ENCODE data around the gene LEMD3. TPM values are rescaled to one million over a fixed set of nuclear protein-coding genes. Genes with fewer than 3 reads are reported as not detected.

LEMD3 gene
- total RNA-seq, 2 experiments from 2014 or later = 29.0 to 45.5 TPM

DNA sequence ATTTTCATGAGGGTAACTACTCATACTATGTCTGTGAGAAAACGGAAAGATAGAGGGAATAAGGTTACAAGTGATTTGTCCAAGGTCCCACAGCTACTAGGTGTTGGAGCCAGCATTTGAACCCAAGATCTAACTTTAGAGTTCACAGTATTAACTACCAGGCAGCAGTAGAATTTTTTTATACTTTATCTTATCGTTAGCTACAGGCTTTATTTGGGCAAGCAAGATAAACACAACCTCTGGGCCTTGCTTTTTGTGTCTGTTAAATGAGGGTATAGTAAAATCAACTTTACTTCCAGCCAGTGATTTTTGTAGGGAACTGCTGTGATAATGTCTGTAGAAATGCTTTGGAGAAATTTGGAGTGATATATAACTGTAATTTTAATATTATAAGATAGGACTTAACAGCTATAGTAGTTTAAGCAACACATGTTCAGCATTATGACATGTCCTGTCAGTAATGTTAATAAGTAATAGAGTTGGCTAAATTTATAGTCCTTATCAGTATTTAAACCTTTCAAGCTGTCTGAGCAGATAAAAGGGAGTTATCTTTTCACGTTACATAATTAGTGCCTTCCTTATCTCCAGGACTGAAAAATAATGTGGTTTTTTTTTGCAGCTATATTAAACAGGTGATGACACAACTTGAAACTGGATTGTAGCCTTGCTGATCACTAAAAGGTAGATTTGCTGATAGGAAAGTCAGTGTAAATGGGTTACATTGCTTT is 12.8 kb downstream of the LEMD3 start:
- DNase-seq (ENCODE audit: low spot score) = no peak
- Histone ChIP-seq H3K27ac (ENCODE audit: low read depth, low read length, poor library complexity, severe bottlenecking) (no peak overlapping the region), H3K9me2 (ENCODE audit: insufficient read depth, low read length) (no peaks in the 10 kb centered on the region), H3K36me3 (ENCODE audit: insufficient read depth, low read length) (peaks cover 58% of the 10 kb centered on the region), H3K4me3 (ENCODE audit: low read depth, low read length, poor library complexity, severe bottlenecking) (no peak overlapping the region), H3K9me3 (ENCODE audit: low read length) (no peaks in the 10 kb centered on the region), H4K20me1 (ENCODE audit: insufficient read depth, low read length) (peaks cover 10% of the 10 kb centered on the region; the same call in 1 of the 2 replicates), H2AFZ (ENCODE audit: low read length) (no peak overlapping the region), H3K4me2 (ENCODE audit: low read length) (no peak overlapping the region), H3K4me1 (ENCODE audit: insufficient read depth, low read length, poor library complexity, severe bottlenecking) (peaks cover 1% of the 10 kb centered on the region), H3K79me2 (ENCODE audit: insufficient read depth, low read depth, low read length) (peaks cover 84% of the 10 kb centered on the region; the same call in 1 of the 2 replicates)
- no TSS peak for BruUV-seq (replicated peaks)
- intact Hi-C loops (cut with micrococcal nuclease; ENCODE audit: unreplicated experiment) = no loop called here
- TF ChIP-seq EZH2phosphoT487 (IDR thresholded peaks at IDR 0.05; ENCODE audit: borderline replicate concordance, low read depth, low read length) = no peak
- TF ChIP-seq, protein P1, sequence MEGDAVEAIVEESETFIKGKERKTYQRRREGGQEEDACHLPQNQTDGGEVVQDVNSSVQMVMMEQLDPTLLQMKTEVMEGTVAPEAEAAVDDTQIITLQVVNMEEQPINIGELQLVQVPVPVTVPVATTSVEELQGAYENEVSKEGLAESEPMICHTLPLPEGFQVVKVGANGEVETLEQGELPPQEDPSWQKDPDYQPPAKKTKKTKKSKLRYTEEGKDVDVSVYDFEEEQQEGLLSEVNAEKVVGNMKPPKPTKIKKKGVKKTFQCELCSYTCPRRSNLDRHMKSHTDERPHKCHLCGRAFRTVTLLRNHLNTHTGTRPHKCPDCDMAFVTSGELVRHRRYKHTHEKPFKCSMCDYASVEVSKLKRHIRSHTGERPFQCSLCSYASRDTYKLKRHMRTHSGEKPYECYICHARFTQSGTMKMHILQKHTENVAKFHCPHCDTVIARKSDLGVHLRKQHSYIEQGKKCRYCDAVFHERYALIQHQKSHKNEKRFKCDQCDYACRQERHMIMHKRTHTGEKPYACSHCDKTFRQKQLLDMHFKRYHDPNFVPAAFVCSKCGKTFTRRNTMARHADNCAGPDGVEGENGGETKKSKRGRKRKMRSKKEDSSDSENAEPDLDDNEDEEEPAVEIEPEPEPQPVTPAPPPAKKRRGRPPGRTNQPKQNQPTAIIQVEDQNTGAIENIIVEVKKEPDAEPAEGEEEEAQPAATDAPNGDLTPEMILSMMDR (conservative IDR thresholded peaks at IDR 0.05; ENCODE audit: low read length) = no peak
- POLR2A ChIA-PET = interaction anchor here (0.6 to 3.7 kb wide), 5 partner anchors 10 to 13 kb away, joined by 3 to 13 read pairs (median 3); partner anchors contain the start of gene LEMD3
- CTCF ChIA-PET (ENCODE audit: unreplicated experiment) = interaction anchor here (1.1 kb wide), 1 partner anchor 13 kb away, joined by 3 read pairs; no protein-coding TSS in a partner anchor

DNA sequence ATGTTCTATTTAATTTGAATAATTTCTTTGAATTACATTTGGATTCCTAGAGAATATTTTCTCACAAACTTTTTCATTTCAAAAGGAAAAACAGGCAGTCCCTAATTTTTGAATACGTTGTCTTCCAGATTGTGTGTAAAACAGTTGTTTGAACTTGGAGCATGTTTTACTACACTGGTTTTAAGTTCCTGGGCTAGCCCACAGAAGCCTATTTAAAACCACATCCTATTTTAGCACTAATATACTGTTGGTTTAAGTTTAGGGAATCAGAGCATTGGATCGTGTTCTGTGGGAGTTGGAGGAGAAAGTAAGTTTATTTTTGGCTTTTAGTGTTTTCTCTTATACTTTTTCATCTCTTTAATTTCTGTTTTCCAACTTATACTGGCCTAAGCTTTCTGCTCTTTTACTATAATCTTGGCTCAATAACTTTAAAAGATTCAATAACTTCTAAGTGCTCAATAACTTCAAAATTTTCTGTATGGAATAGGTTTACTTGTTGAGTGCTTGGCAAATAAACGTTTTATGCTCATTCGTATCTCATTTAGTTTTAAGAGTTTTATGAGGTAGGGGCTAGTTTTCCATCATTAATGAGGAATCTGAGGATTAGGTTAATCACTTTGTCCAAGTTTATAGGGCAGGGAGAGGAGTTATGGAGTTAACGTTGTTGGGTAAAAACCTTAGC is 14.9 kb downstream of the LEMD3 start:
- Histone ChIP-seq H3K4me3 (ENCODE audit: low read depth, low read length, poor library complexity, severe bottlenecking) (no peak overlapping the region), H3K27ac (ENCODE audit: low read depth, low read length, poor library complexity, severe bottlenecking) (no peak overlapping the region), H3K4me1 (ENCODE audit: insufficient read depth, low read length, poor library complexity, severe bottlenecking) (peaks cover 23% of the 10 kb centered on the region), H3K79me2 (ENCODE audit: insufficient read depth, low read depth, low read length) (peaks cover 86% of the 10 kb centered on the region; the same call in 1 of the 2 replicates), H3K4me2 (ENCODE audit: low read length) (no peak overlapping the region), H4K20me1 (ENCODE audit: insufficient read depth, low read length) (0 out of 2 replicates have a peak, but pooled peaks cover 9% of the 10 kb centered on the region), H2AFZ (ENCODE audit: low read length) (no peak overlapping the region), H3K9me3 (ENCODE audit: low read length) (no peaks in the 10 kb centered on the region), H3K9me2 (ENCODE audit: insufficient read depth, low read length) (no peaks in the 10 kb centered on the region), H3K36me3 (ENCODE audit: insufficient read depth, low read length) (peaks cover 44% of the 10 kb centered on the region)
- intact Hi-C loops (cut with micrococcal nuclease; ENCODE audit: unreplicated experiment) = no loop called here
- BruUV-seq (replicated peaks) = no TSS peak
- ChIA-PET POLR2A (interaction anchor here (0.6 to 4.6 kb wide), 4 partner anchors 8 to 1789 kb away, joined by 3 to 24 read pairs (median 4); partner anchors contain the start of gene LEMD3), CTCF (ENCODE audit: unreplicated experiment) (no interaction called here)
- TF ChIP-seq, protein P1 (conservative IDR thresholded peaks at IDR 0.05; ENCODE audit: low read length) = no peak
- no peak for TF ChIP-seq EZH2phosphoT487 (IDR thresholded peaks at IDR 0.05; ENCODE audit: borderline replicate concordance, low read depth, low read length)
- DNase-seq (ENCODE audit: low spot score) = no peak
